OCI-LY3 (cell line): ENCODE measurements around the gene ARFRP1.

Experiments used
- H2AFZ ChIP-seq: fragments of 200-600, 300-600 bp; shearing (Covaris generic); 2 replicates; pipeline ENCODE4 v1.6.0; 2014; ENCODE audit warnings: antibody characterized with exemption, low read depth, low read length
- H3K27ac ChIP-seq: fragments of 200-600, 300-600 bp; sonication (generic); 2 replicates; pipeline ENCODE4 v1.5.1; 2014; ENCODE audit warnings: mild to moderate bottlenecking, low read length, moderate library complexity, mixed read lengths
- H3K27me3 ChIP-seq: fragments of 200-600, 300-600 bp; sonication (generic); 2 replicates; pipeline ENCODE4 v1.6.1; 2014; ENCODE audit warnings: low read depth, low read length, mixed read lengths
- H3K36me3 ChIP-seq: fragments of 200-600, 300-600 bp; sonication (generic); replicated peaks from 2 replicates; pipeline ENCODE3; 2014; ENCODE audit warnings: low read depth, low read length, mixed read lengths
- H3K4me1 ChIP-seq: fragments of 300-600, 200-600 bp; sonication (generic); 2 replicates; pipeline ENCODE4 v1.6.1; 2014; ENCODE audit warnings: low read length, mixed read lengths
- H3K4me2 ChIP-seq: fragments of 200-600, 300-600 bp; sonication (generic); 2 replicates; pipeline ENCODE4 v1.6.1; 2014; ENCODE audit warnings: low read length, mixed read lengths
- H3K4me3 ChIP-seq: fragments of 300-600, 200-600 bp; sonication (generic); 2 replicates; pipeline ENCODE4 v1.5.1; 2014; ENCODE audit warnings: antibody characterized with exemption, mild to moderate bottlenecking, low read length, moderate library complexity
- H3K79me2 ChIP-seq: fragments of 300-600, 200-600 bp; shearing (Covaris generic); 2 replicates; pipeline ENCODE4 v1.6.1; 2014; ENCODE audit warnings: mild to moderate bottlenecking, low read length, mixed read lengths
- H3K9ac ChIP-seq: fragments of 300-600, 200-600 bp; shearing (Covaris generic); 2 replicates; pipeline ENCODE4 v1.6.0; 2014; ENCODE audit warnings: mild to moderate bottlenecking, low read length, moderate library complexity
- H3K9me3 ChIP-seq: fragments of 200-600, 300-600 bp; shearing (Covaris generic); 2 replicates; pipeline ENCODE4 v1.6.1; 2014; ENCODE audit warnings: low read length, mixed read lengths; ENCODE audit not compliant: insufficient read depth
- H4K20me1 ChIP-seq: fragments of 200-600, 300-600 bp; sonication (generic); 2 replicates; pipeline ENCODE4 v1.6.1; 2016; ENCODE audit warnings: low read length, mixed read lengths; ENCODE audit not compliant: insufficient read depth
- CTCF ChIP-seq: fragments of 200-600, 300-600 bp; sonication (generic); IDR thresholded peaks from 2 replicates; pipeline ENCODE4 v1.5.1; 2014; ENCODE audit warnings: antibody characterized with exemption, low read length, low read depth
- EZH2phosphoT487 ChIP-seq: fragments of 200-600 bp; shearing (Covaris generic); IDR thresholded peaks from 2 replicates; pipeline ENCODE4 v1.6.1; 2018; ENCODE audit warnings: antibody characterized with exemption, mixed run types, low read depth

Gene ARFRP1

GRCh38 chr20:63691711-63692435 lies 15.9 kb downstream of the ARFRP1 start:
- H3K36me3 ChIP-seq, result no peaks in the 10 kb centered on the region
- no peaks in the 10 kb centered on the region for H4K20me1 ChIP-seq

GRCh38 chr20:63690898-63691710 lies 16.7 kb downstream of the ARFRP1 start:
- H3K4me3 ChIP-seq, result no peak overlapping the region
- no peak overlapping the region for H3K27ac ChIP-seq
- H3K9me3 ChIP-seq, result no peaks in the 10 kb centered on the region
- H4K20me1 ChIP-seq, result no peaks in the 10 kb centered on the region
- no peaks in the 10 kb centered on the region for H3K36me3 ChIP-seq
- no peak overlapping the region for H2AFZ ChIP-seq
- H3K4me2 ChIP-seq, result no peak overlapping the region
- no peak overlapping the region for H3K9ac ChIP-seq
- TF ChIP-seq EZH2phosphoT487 (no peak), CTCF (no peak)
- no peaks in the 10 kb centered on the region for H3K4me1 ChIP-seq
- H3K27me3 ChIP-seq, result no peaks in the 10 kb centered on the region
- H3K79me2 ChIP-seq, result no peaks in the 10 kb centered on the region

More at GRCh38 chr20:63691711-63692435, 15.9 kb downstream of the ARFRP1 start:
- Histone ChIP-seq H3K4me3 (no peak overlapping the region), H3K4me1 (no peaks in the 10 kb centered on the region), H2AFZ (no peak overlapping the region), H3K27me3 (no peaks in the 10 kb centered on the region), H3K79me2 (no peaks in the 10 kb centered on the region), H3K27ac (no peak overlapping the region), H3K9me3 (no peaks in the 10 kb centered on the region), H3K9ac (no peak overlapping the region), H3K4me2 (no peak overlapping the region)
- no peak for TF ChIP-seq EZH2phosphoT487
- TF ChIP-seq CTCF, result no peak

GRCh38 chr20:63690003-63690897 lies 17.5 kb downstream of the ARFRP1 start:
- no peak overlapping the region for H3K27ac ChIP-seq
- no peak overlapping the region for H3K4me3 ChIP-seq
- H3K9me3 ChIP-seq, result no peaks in the 10 kb centered on the region
- no peaks in the 10 kb centered on the region for H3K4me1 ChIP-seq
- H3K4me2 ChIP-seq, result no peak overlapping the region
- H3K36me3 ChIP-seq, result no peaks in the 10 kb centered on the region
- H4K20me1 ChIP-seq, result no peaks in the 10 kb centered on the region
- no peaks in the 10 kb centered on the region for H3K79me2 ChIP-seq
- H3K27me3 ChIP-seq, result no peaks in the 10 kb centered on the region
- H3K9ac ChIP-seq, result no peak overlapping the region
- TF ChIP-seq EZH2phosphoT487 (no peak), CTCF (no peak)
- no peak overlapping the region for H2AFZ ChIP-seq
